HUES48 (cell line): ENCODE results near the gene TP73.

Experiments used
- H3K27ac ChIP-seq: one replicate; pipeline ENCODE4 v1.7.0; 2013; ENCODE audit warnings: low read depth, low read length, inconsistent platforms
- H3K27me3 ChIP-seq: 2 replicates; pipeline ENCODE4 v1.6.1; 2013; ENCODE audit warnings: mild to moderate bottlenecking, low read length; ENCODE audit not compliant: control insufficient read depth, insufficient read depth
- H3K36me3 ChIP-seq: 2 replicates; pipeline ENCODE4 v1.6.1; 2013; ENCODE audit warnings: low read length; ENCODE audit not compliant: control insufficient read depth, insufficient read depth
- H3K4me1 ChIP-seq: 2 replicates; pipeline ENCODE4 v1.6.1; 2013; ENCODE audit warnings: mild to moderate bottlenecking, low read length; ENCODE audit not compliant: control insufficient read depth, insufficient read depth
- H3K4me3 ChIP-seq: 2 replicates; pipeline ENCODE4 v1.5.1; 2013; ENCODE audit warnings: mild to moderate bottlenecking, low read depth, low read length
- H3K9ac ChIP-seq: 2 replicates; pipeline ENCODE4 v1.6.1; 2013; ENCODE audit warnings: mild to moderate bottlenecking, low read depth, low read length, moderate library complexity
- H3K9me3 ChIP-seq: 2 replicates; pipeline ENCODE4 v1.6.1; 2013; ENCODE audit warnings: low read length; ENCODE audit not compliant: control insufficient read depth, insufficient read depth

TP73 gene

GRCh38 chr1:3683992-3684391, 31.7 kb downstream of the TP73 start:
- peak overlapping the region; percentile 47; the same call in 1 of the 2 replicates for H3K4me3 ChIP-seq
- peaks cover 20% of the 10 kb centered on the region for H3K4me1 ChIP-seq
- H3K9ac ChIP-seq, result no peak overlapping the region
- no peak overlapping the region for H3K27ac ChIP-seq
- no peaks in the 10 kb centered on the region for H3K36me3 ChIP-seq
- H3K27me3 ChIP-seq, result peaks cover 16% of the 10 kb centered on the region
- no peaks in the 10 kb centered on the region for H3K9me3 ChIP-seq

- Histone ChIP-seq H3K4me3 (no peak overlapping the region), H3K36me3 (no peaks in the 10 kb centered on the region), H3K27ac (no peak overlapping the region), H3K9me3 (no peaks in the 10 kb centered on the region), H3K9ac (no peak overlapping the region), H3K4me1 (peaks cover 26% of the 10 kb centered on the region), H3K27me3 (peaks cover 16% of the 10 kb centered on the region)
These were observed 32.9 kb downstream of the TP73 start for GRCh38 chr1:3685222-3685621.

- no peak overlapping the region for H3K9ac ChIP-seq
- peaks cover 26% of the 10 kb centered on the region for H3K4me1 ChIP-seq
- H3K9me3 ChIP-seq, result no peaks in the 10 kb centered on the region
- H3K27ac ChIP-seq, result no peak overlapping the region
- no peaks in the 10 kb centered on the region for H3K36me3 ChIP-seq
- H3K27me3 ChIP-seq, result peaks cover 16% of the 10 kb centered on the region
- H3K4me3 ChIP-seq, result no peak overlapping the region
These were observed 33.6 kb downstream of the TP73 start for GRCh38 chr1:3685906-3686305.

- Histone ChIP-seq H3K4me3 (no peak overlapping the region), H3K9me3 (no peaks in the 10 kb centered on the region), H3K36me3 (no peaks in the 10 kb centered on the region), H3K27me3 (peaks cover 21% of the 10 kb centered on the region), H3K9ac (no peak overlapping the region), H3K27ac (no peak overlapping the region), H3K4me1 (peaks cover 26% of the 10 kb centered on the region)
These were observed 35.2 kb downstream of the TP73 start for GRCh38 chr1:3687504-3687903.

GRCh38 chr1:3688356-3689137, 36.2 kb downstream of the TP73 start:
- no peaks in the 10 kb centered on the region for H3K9me3 ChIP-seq
- no peak overlapping the region for H3K27ac ChIP-seq
- H3K4me3 ChIP-seq, result no peak overlapping the region
- H3K27me3 ChIP-seq, result peaks cover 13% of the 10 kb centered on the region
- no peak overlapping the region for H3K9ac ChIP-seq
- H3K4me1 ChIP-seq, result peaks cover 26% of the 10 kb centered on the region
- no peaks in the 10 kb centered on the region for H3K36me3 ChIP-seq

- Histone ChIP-seq H3K4me3 (no peak overlapping the region), H3K27me3 (peaks cover 7% of the 10 kb centered on the region), H3K9ac (no peak overlapping the region), H3K4me1 (peaks cover 24% of the 10 kb centered on the region), H3K27ac (no peak overlapping the region), H3K36me3 (no peaks in the 10 kb centered on the region), H3K9me3 (no peaks in the 10 kb centered on the region)
These were observed 36.9 kb downstream of the TP73 start for GRCh38 chr1:3689138-3689750.

- no peak overlapping the region for H3K9ac ChIP-seq
- H3K4me3 ChIP-seq, result no peak overlapping the region
- peaks cover 23% of the 10 kb centered on the region; the same call in 1 of the 2 replicates for H3K4me1 ChIP-seq
- no peaks in the 10 kb centered on the region for H3K36me3 ChIP-seq
- H3K27ac ChIP-seq, result no peak overlapping the region
- H3K27me3 ChIP-seq, result peaks cover 13% of the 10 kb centered on the region; the same call in 1 of the 2 replicates
- H3K9me3 ChIP-seq, result no peaks in the 10 kb centered on the region
These were observed 38.2 kb downstream of the TP73 start for GRCh38 chr1:3690282-3691065.

GRCh38 chr1:3691421-3692204, 39.3 kb downstream of the TP73 start:
- Histone ChIP-seq H3K27me3 (peaks cover 13% of the 10 kb centered on the region; the same call in 1 of the 2 replicates), H3K9ac (no peak overlapping the region), H3K36me3 (no peaks in the 10 kb centered on the region), H3K27ac (no peak overlapping the region), H3K9me3 (no peaks in the 10 kb centered on the region), H3K4me1 (peaks cover 23% of the 10 kb centered on the region; the same call in 1 of the 2 replicates), H3K4me3 (no peak overlapping the region)

- no peaks in the 10 kb centered on the region for H3K36me3 ChIP-seq
- no peak overlapping the region for H3K27ac ChIP-seq
These were observed 40.3 kb downstream of the TP73 start for GRCh38 chr1:3692598-3692997.

GRCh38 chr1:3693321-3693720, 41.0 kb downstream of the TP73 start:
- Histone ChIP-seq H3K36me3 (no peaks in the 10 kb centered on the region), H3K4me1 (peaks cover 13% of the 10 kb centered on the region; the same call in 1 of the 2 replicates), H3K9ac (no peak overlapping the region), H3K9me3 (no peaks in the 10 kb centered on the region), H3K4me3 (no peak overlapping the region), H3K27me3 (peaks cover 16% of the 10 kb centered on the region; the same call in 1 of the 2 replicates), H3K27ac (no peak overlapping the region)

More at GRCh38 chr1:3692598-3692997, 40.3 kb downstream of the TP73 start:
- no peak overlapping the region for H3K9ac ChIP-seq
- peaks cover 13% of the 10 kb centered on the region; the same call in 1 of the 2 replicates for H3K27me3 ChIP-seq
- H3K4me3 ChIP-seq, result no peak overlapping the region
- peaks cover 20% of the 10 kb centered on the region; the same call in 1 of the 2 replicates for H3K4me1 ChIP-seq
- no peaks in the 10 kb centered on the region for H3K9me3 ChIP-seq
